GM12865 (cell line): ENCODE results near the gene UBL5.
A peak's percentile ranks its signal among the peaks of the same experiment; 100 is the strongest.
"Not testable (repeated sequence)": the region's sequence is repeated elsewhere in the genome, so short reads cannot be mapped to it uniquely, and the experiment has no call there.

Source experiments
- DNase-seq: peaks from one replicate; pipeline ENCODE4 v3.0.0; 2010; ENCODE audit warnings: low read depth
- H3K4me3 ChIP-seq: 2 replicates; pipeline ENCODE4 v1.5.1; 2011; ENCODE audit warnings: mild to moderate bottlenecking, low read depth, low read length, control low read depth
- TF ChIP-seq, protein P1 (sequence below): IDR thresholded peaks from 2 replicates; pipeline ENCODE4 v1.5.1; 2011; ENCODE audit warnings: low read length, control low read depth, low read depth, inconsistent platforms; ENCODE audit not compliant: insufficient read depth; ENCODE audit errors: missing control alignments

Gene UBL5

DNA sequence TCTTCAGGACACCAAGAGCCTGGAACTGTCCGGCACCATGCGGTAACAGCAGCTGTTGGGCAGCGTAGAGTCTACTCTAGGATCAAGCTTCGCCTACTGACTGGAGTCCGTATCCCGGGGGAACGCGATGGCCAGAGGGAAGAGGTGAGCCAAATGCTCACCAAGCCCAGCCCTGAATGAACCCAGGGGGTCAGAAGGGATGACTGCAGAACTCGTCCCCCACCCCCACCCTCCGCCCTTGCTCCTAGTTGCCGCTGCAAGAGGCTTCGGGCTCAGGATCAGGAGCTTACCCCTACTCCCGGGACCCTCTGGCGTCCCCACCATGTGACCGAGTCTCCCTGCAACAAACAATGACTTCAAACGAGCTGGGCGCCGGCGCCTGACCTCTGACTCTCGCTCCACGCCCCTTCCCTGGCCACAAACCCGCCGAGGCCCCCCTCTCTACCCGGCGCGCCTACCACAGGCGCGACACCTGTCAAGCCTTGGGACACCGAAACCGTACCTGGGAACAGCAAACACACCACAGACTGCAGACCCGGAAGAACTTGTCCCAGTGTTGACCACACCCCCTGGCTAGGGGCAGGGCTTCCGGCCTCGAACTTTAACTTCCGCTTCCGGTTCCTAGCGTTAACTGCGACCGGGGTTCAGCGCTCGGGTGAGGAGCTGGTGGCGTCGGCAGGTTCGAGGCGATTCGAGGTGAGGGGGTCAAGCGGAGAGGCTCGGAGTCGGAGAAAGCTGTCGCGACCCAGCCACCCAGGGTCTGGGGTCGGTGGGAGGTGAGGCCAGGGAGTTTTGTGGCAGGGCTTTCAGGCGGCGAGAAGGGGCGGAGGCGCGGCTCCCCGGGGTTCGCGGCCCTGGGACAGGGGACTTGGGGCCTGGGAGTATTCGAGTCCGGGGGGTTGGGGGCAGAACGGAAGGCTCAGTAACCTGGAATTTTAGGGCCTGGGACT lies at the start of gene UBL5:
Gene UBL5 (plus strand): TSS at position 630 of the 950 bp plus-strand sequence. CDS start 420 bp downstream, outside the sequence.
- TF ChIP-seq, protein P1, sequence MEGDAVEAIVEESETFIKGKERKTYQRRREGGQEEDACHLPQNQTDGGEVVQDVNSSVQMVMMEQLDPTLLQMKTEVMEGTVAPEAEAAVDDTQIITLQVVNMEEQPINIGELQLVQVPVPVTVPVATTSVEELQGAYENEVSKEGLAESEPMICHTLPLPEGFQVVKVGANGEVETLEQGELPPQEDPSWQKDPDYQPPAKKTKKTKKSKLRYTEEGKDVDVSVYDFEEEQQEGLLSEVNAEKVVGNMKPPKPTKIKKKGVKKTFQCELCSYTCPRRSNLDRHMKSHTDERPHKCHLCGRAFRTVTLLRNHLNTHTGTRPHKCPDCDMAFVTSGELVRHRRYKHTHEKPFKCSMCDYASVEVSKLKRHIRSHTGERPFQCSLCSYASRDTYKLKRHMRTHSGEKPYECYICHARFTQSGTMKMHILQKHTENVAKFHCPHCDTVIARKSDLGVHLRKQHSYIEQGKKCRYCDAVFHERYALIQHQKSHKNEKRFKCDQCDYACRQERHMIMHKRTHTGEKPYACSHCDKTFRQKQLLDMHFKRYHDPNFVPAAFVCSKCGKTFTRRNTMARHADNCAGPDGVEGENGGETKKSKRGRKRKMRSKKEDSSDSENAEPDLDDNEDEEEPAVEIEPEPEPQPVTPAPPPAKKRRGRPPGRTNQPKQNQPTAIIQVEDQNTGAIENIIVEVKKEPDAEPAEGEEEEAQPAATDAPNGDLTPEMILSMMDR = no peak
- H3K4me3 ChIP-seq = peak within 1 kb of the TSS; percentile 100
- DNase-seq = peak; percentile 95

GRCh38 chr19:9782338-9782737 lies 45.4 kb upstream of the UBL5 start:
- no peak for DNase-seq
- no peak overlapping the region for H3K4me3 ChIP-seq
- TF ChIP-seq, protein P1 = no peak

GRCh38 chr19:9784163-9784496 lies 43.6 kb upstream of the UBL5 start:
- H3K4me3 ChIP-seq, DNase-seq: not testable (repeated sequence)

DNA sequence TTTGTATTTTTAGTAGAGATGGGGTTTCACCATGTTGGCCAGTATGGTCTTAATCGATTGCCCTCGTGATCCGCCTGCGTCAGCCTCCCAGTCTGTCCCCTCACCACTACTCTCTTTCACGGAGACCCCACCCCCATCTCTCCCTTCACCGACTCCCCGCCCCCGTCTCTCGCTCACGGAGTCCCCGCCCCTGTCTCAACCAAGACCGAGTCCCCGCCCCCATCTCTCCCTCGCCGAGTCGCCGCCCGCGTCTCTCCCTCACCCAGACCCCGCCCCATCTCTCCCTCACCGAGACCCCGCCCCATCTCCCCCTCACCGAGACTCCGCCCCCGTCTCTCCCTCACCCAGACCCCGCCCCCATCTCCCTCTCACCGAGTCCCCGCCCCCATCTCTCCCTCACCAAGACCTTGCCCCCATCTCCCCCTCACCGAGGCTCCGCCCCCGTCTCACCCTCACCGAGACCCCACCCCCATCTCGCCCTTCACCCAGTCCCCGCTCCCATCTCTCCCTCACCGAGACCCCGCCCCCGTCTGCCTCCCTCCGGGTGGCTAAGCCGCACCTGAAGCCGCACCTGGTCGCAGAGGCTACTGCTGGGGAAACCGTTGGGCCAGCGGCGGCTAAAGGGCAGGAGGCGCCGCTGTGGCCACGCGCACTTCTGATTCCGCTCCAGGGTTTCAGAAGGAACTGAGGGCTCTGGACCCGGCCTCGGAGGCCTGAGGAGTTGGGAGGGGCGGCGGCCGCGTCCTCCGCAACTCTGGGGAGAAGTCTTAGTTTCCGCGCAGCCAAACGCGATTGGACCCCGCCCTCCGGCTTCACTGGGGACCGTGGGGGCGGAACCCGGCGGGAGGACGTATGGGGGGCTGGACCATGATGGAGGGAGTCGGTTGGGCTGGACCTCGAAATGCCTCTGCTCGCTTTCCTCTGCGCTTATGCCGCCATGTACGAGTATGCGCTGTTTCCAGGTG lies 42.1 kb upstream of the UBL5 start:
- TF ChIP-seq, protein P1 = no peak
- DNase-seq = peak; percentile 92
- peak overlapping the region; percentile 70 for H3K4me3 ChIP-seq

GRCh38 chr19:9786342-9786741 lies 41.4 kb upstream of the UBL5 start:
- DNase-seq = no peak
- TF ChIP-seq, protein P1 = no peak
- H3K4me3 ChIP-seq = peak overlapping the region; percentile 70

DNA sequence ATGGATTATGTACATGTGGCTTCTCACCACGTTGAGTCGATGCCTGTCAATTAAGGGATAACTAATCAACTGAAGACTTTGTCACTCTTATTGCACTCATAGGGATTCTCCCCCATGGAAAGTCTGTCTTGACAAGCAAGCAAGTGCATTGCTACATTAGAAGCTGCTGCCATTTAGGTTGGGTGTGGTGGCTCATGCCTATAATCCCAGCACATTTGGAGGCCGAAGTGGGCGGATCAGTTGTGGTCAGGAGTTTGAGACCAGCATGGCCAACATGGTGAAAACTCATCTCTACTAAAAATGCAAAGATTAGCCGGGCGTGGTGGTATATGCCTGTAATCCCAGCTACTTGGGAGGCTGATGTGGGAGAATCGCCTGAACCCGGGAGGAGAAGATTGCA lies 40.9 kb upstream of the UBL5 start:
- H3K4me3 ChIP-seq = no peak overlapping the region
- DNase-seq = no peak
- TF ChIP-seq, protein P1 = no peak

DNA sequence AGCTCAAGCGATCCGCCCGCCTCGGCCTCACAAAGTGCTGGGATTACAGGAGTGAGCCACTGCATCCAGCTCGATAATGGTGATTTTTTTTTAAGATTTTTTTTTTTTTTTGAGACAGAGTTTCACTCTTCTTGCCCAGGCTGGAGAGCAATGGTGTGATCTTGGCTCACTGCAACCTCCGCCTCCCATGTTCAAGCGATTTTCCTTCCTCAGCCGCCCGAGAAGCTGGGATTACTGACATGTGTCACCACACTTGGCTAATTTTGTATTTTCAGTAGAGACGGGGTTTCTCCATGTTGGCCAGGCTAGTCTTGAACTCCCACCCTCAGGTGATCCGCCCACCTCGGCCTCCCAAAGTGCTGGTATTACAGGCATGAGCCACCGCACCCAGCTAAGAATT lies 39.1 kb upstream of the UBL5 start:
- not testable (repeated sequence) for H3K4me3 ChIP-seq, DNase-seq

- no peak for DNase-seq
- no peak overlapping the region for H3K4me3 ChIP-seq
- TF ChIP-seq, protein P1 = no peak
Observed at GRCh38 chr19:9789066-9789465, 38.7 kb upstream of the UBL5 start.

DNA sequence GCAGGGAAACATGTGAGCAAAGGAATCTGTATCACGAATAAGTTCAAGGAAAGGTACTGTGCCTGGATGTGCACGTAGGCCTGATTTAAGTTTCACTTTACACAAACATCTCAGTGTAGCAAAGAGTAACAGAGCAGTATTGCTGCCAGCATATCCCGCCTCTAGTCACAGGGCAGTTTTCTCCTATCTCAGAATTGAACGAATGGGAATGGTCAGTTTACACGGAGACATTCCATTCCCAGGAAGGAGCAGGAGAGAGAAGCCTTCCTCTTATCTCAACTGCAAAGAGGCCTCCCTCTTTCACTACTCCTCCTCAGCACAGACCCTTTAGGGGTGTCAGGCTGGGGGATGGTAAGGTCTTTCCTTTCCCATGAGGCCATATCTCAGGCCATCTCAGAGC lies 38.1 kb upstream of the UBL5 start:
- H3K4me3 ChIP-seq, DNase-seq: not testable (repeated sequence)

DNA sequence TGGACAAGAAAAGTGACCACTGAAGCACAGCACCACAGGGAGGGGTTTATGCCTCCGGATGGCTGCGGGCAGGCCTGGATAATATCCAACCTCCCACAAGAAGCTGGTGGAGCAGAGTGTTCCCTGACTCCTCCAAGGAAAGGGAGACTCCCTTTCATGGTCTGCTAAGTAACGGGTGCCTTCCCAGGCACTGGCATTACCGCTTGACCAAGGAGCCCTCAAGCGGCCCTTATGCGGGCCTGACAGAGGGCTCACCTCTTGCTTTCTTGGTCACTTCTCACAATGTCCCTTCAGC lies 36.7 kb upstream of the UBL5 start:
- H3K4me3 ChIP-seq = peak overlapping the region; percentile 58
- DNase-seq = not testable (repeated sequence)
